ENCODE data around the gene SLC25A11.

SLC25A11 gene

GRCh38 chr17:4950746-4951204, 10.9 kb upstream of the SLC25A11 start, which contains the start of gene ENO3:
ENO3 (plus strand) TSS chr17:4951119; CDS start chr17:4951830, 711 bp downstream.
- peaks cover 30% of the 10 kb centered on the region for H3K79me1 ChIP-seq (ENCODE audit: low read length)
- H3K9me3 ChIP-seq (ENCODE audit: insufficient read depth, low read depth, low read length): peaks cover 1% of the 10 kb centered on the region
- H3K4ac ChIP-seq (ENCODE audit: low read depth, low read length): peak within 1 kb of the TSS; percentile 81
- peak within 1 kb of the TSS; percentile 60 for H2AK5ac ChIP-seq (ENCODE audit: low read length)
- peak within 1 kb of the TSS; percentile 97 for H4K91ac ChIP-seq (ENCODE audit: low read depth, low read length)
- H3K36me3 ChIP-seq (ENCODE audit: control insufficient read depth in 1 of 2, insufficient read depth in 2 of 2, low read length in 2 of 2): peaks cover 8 to 12% of the 10 kb centered on the region in 2 experiments
- H3K79me2 ChIP-seq (ENCODE audit: control insufficient read depth, insufficient read depth, low read length, poor library complexity): peaks cover 26% of the 10 kb centered on the region
- H3K4me3 ChIP-seq (ENCODE audit: low read depth, low read length): peak within 1 kb of the TSS; percentile 63
- H2AFZ ChIP-seq (ENCODE audit: insufficient read depth, low read length, poor library complexity): peak within 1 kb of the TSS; percentile 53
- peak within 1 kb of the TSS; percentile 89 for H3K14ac ChIP-seq (ENCODE audit: low read length)
- peak within 1 kb of the TSS; percentile 89 for H3K18ac ChIP-seq (ENCODE audit: low read length)
- peak within 1 kb of the TSS; percentile 100 for H3K27ac ChIP-seq (ENCODE audit: low read depth, low read length)
- no peak within 1 kb of the TSS for H3K23ac ChIP-seq (ENCODE audit: low read length)
- WGBS (ENCODE audit: extremely low coverage, insufficient coverage, insufficient read length): no CpG with 5 or more reads among the region's 7 CpGs
- H3K27me3 ChIP-seq (ENCODE audit: insufficient read depth, low read length): no peaks in the 10 kb centered on the region
- peak within 1 kb of the TSS; percentile 95 for H3K9ac ChIP-seq (ENCODE audit: low read length)
- peak within 1 kb of the TSS; percentile 78 for H3K4me2 ChIP-seq (ENCODE audit: low read length)
- peak within 1 kb of the TSS; percentile 68 for H4K12ac ChIP-seq (ENCODE audit: low read depth, low read length)
- H2BK120ac ChIP-seq (ENCODE audit: insufficient read depth, low read length, poor library complexity): peak within 1 kb of the TSS; percentile 84
- H2BK5ac ChIP-seq (ENCODE audit: low read depth, low read length, poor library complexity): peak within 1 kb of the TSS; percentile 93
- DNase-seq: no peak
- peaks cover 15 to 29% of the 10 kb centered on the region in 2 experiments for H3K4me1 ChIP-seq (ENCODE audit: control insufficient read depth in 1 of 2, insufficient read depth in 2 of 2, low read length in 2 of 2)
- peak within 1 kb of the TSS; percentile 42 for H2BK12ac ChIP-seq (ENCODE audit: low read length)
- H4K8ac ChIP-seq (ENCODE audit: low read depth, low read length): peak within 1 kb of the TSS; percentile 93

- Histone ChIP-seq H3K4me2 (ENCODE audit: low read length) (peak overlapping the region; percentile 78), H2BK5ac (ENCODE audit: low read depth, low read length, poor library complexity) (peak overlapping the region; percentile 93), H3K4ac (ENCODE audit: low read depth, low read length) (peak overlapping the region; percentile 81), H2BK12ac (ENCODE audit: low read length) (peak overlapping the region; percentile 29), H2BK120ac (ENCODE audit: insufficient read depth, low read length, poor library complexity) (peak overlapping the region; percentile 84), H3K4me3 (ENCODE audit: low read depth, low read length) (peak overlapping the region; percentile 63), H3K79me2 (ENCODE audit: control insufficient read depth, insufficient read depth, low read length, poor library complexity) (peaks cover 26% of the 10 kb centered on the region), H2AK5ac (ENCODE audit: low read length) (peak overlapping the region; percentile 60), H2AFZ (ENCODE audit: insufficient read depth, low read length, poor library complexity) (peak overlapping the region; percentile 53), H4K12ac (ENCODE audit: low read depth, low read length) (peak overlapping the region; percentile 68), H3K79me1 (ENCODE audit: low read length) (peaks cover 30% of the 10 kb centered on the region), H4K91ac (ENCODE audit: low read depth, low read length) (peak overlapping the region; percentile 97), H3K9ac (ENCODE audit: low read length) (peak overlapping the region; percentile 95), H3K27ac (ENCODE audit: low read depth, low read length) (peak overlapping the region; percentile 100), H3K9me3 (ENCODE audit: insufficient read depth, low read depth, low read length) (peaks cover 1% of the 10 kb centered on the region), H3K14ac (ENCODE audit: low read length) (peak overlapping the region; percentile 89), H3K18ac (ENCODE audit: low read length) (peak overlapping the region; percentile 89), H3K23ac (ENCODE audit: low read length) (no peak overlapping the region), H4K8ac (ENCODE audit: low read depth, low read length) (peak overlapping the region; percentile 93), H3K4me1 (ENCODE audit: control insufficient read depth in 1 of 2, insufficient read depth in 2 of 2, low read length in 2 of 2) (peaks cover 20 to 35% of the 10 kb centered on the region in 2 experiments), H3K36me3 (ENCODE audit: control insufficient read depth in 1 of 2, insufficient read depth in 2 of 2, low read length in 2 of 2) (peaks cover 13 to 18% of the 10 kb centered on the region in 2 experiments), H3K27me3 (ENCODE audit: insufficient read depth, low read length) (no peaks in the 10 kb centered on the region)
- WGBS (ENCODE audit: extremely low coverage, insufficient coverage, insufficient read length): no CpG with 5 or more reads among the region's 52 CpGs
- peak in 1 of 2 donors; percentile 30 for DNase-seq
Measured at GRCh38 chr17:4950075-4950745, 10.4 kb upstream of the SLC25A11 start.

- H3K9me3 ChIP-seq (ENCODE audit: insufficient read depth, low read depth, low read length): peaks cover 1% of the 10 kb centered on the region
- H2BK12ac ChIP-seq (ENCODE audit: low read length): peak overlapping the region; percentile 68
- peaks cover 18 to 25% of the 10 kb centered on the region in 2 experiments for H3K36me3 ChIP-seq (ENCODE audit: control insufficient read depth in 1 of 2, insufficient read depth in 2 of 2, low read length in 2 of 2)
- peak overlapping the region; percentile 72 for H3K4me3 ChIP-seq (ENCODE audit: low read depth, low read length)
- H3K27me3 ChIP-seq (ENCODE audit: insufficient read depth, low read length): no peaks in the 10 kb centered on the region
- peak overlapping the region; percentile 99 for H2BK120ac ChIP-seq (ENCODE audit: insufficient read depth, low read length, poor library complexity)
- peak overlapping the region; percentile 91 for H3K4me2 ChIP-seq (ENCODE audit: low read length)
- H3K18ac ChIP-seq (ENCODE audit: low read length): peak overlapping the region; percentile 99
- peaks cover 26% of the 10 kb centered on the region for H3K79me2 ChIP-seq (ENCODE audit: control insufficient read depth, insufficient read depth, low read length, poor library complexity)
- H3K23ac ChIP-seq (ENCODE audit: low read length): no peak overlapping the region
- H2AFZ ChIP-seq (ENCODE audit: insufficient read depth, low read length, poor library complexity): peak overlapping the region; percentile 95
- DNase-seq: peak; percentile 92 to 95
- peak overlapping the region; percentile 98 for H4K8ac ChIP-seq (ENCODE audit: low read depth, low read length)
- peak overlapping the region; percentile 93 for H3K9ac ChIP-seq (ENCODE audit: low read length)
- H2AK5ac ChIP-seq (ENCODE audit: low read length): peak overlapping the region; percentile 86
- peak overlapping the region; percentile 90 for H3K14ac ChIP-seq (ENCODE audit: low read length)
- H3K79me1 ChIP-seq (ENCODE audit: low read length): peaks cover 30% of the 10 kb centered on the region
- peak overlapping the region; percentile 100 for H3K27ac ChIP-seq (ENCODE audit: low read depth, low read length)
- H3K4me1 ChIP-seq (ENCODE audit: control insufficient read depth in 1 of 2, insufficient read depth in 2 of 2, low read length in 2 of 2): peaks cover 27 to 41% of the 10 kb centered on the region in 2 experiments
- peak overlapping the region; percentile 90 for H3K4ac ChIP-seq (ENCODE audit: low read depth, low read length)
- H4K91ac ChIP-seq (ENCODE audit: low read depth, low read length): peak overlapping the region; percentile 100
- WGBS (ENCODE audit: extremely low coverage, insufficient coverage, insufficient read length): no CpG with 5 or more reads among the region's 75 CpGs
- H4K12ac ChIP-seq (ENCODE audit: low read depth, low read length): peak overlapping the region; percentile 98
- H2BK5ac ChIP-seq (ENCODE audit: low read depth, low read length, poor library complexity): peak overlapping the region; percentile 99
Measured at GRCh38 chr17:4949321-4950074, 9.7 kb upstream of the SLC25A11 start.

- peak overlapping the region; percentile 89 for H3K18ac ChIP-seq (ENCODE audit: low read length)
- peaks cover 26% of the 10 kb centered on the region for H3K79me2 ChIP-seq (ENCODE audit: control insufficient read depth, insufficient read depth, low read length, poor library complexity)
- WGBS (ENCODE audit: extremely low coverage, insufficient coverage, insufficient read length): no CpG with 5 or more reads among the region's 40 CpGs
- H3K27ac ChIP-seq (ENCODE audit: low read depth, low read length): peak overlapping the region; percentile 100
- peak overlapping the region; percentile 93 for H3K9ac ChIP-seq (ENCODE audit: low read length)
- H4K91ac ChIP-seq (ENCODE audit: low read depth, low read length): peak overlapping the region; percentile 100
- H3K4me3 ChIP-seq (ENCODE audit: low read depth, low read length): peak overlapping the region; percentile 72
- H3K4ac ChIP-seq (ENCODE audit: low read depth, low read length): peak overlapping the region; percentile 81
- peak overlapping the region; percentile 20 for H2AFZ ChIP-seq (ENCODE audit: insufficient read depth, low read length, poor library complexity)
- H3K9me3 ChIP-seq (ENCODE audit: insufficient read depth, low read depth, low read length): peaks cover 1% of the 10 kb centered on the region
- H3K27me3 ChIP-seq (ENCODE audit: insufficient read depth, low read length): no peaks in the 10 kb centered on the region
- H2AK5ac ChIP-seq (ENCODE audit: low read length): peak overlapping the region; percentile 31
- H3K4me1 ChIP-seq (ENCODE audit: control insufficient read depth in 1 of 2, insufficient read depth in 2 of 2, low read length in 2 of 2): peaks cover 28 to 42% of the 10 kb centered on the region in 2 experiments
- no peak overlapping the region for H2BK12ac ChIP-seq (ENCODE audit: low read length)
- peak; percentile 82 to 90 for DNase-seq
- H4K12ac ChIP-seq (ENCODE audit: low read depth, low read length): peak overlapping the region; percentile 43
- peaks cover 30% of the 10 kb centered on the region for H3K79me1 ChIP-seq (ENCODE audit: low read length)
- H2BK5ac ChIP-seq (ENCODE audit: low read depth, low read length, poor library complexity): peak overlapping the region; percentile 99
- peak overlapping the region; percentile 90 for H3K14ac ChIP-seq (ENCODE audit: low read length)
- H3K23ac ChIP-seq (ENCODE audit: low read length): no peak overlapping the region
- H4K8ac ChIP-seq (ENCODE audit: low read depth, low read length): peak overlapping the region; percentile 98
- peak overlapping the region; percentile 99 for H2BK120ac ChIP-seq (ENCODE audit: insufficient read depth, low read length, poor library complexity)
- H3K4me2 ChIP-seq (ENCODE audit: low read length): peak overlapping the region; percentile 91
- peaks cover 19 to 30% of the 10 kb centered on the region in 2 experiments for H3K36me3 ChIP-seq (ENCODE audit: control insufficient read depth in 1 of 2, insufficient read depth in 2 of 2, low read length in 2 of 2)
Measured at GRCh38 chr17:4948931-4949320, 9.1 kb upstream of the SLC25A11 start.

All from trophoblast cell (in vitro differentiated cells and primary cell).